GM12873 (cell line): ENCODE measurements around the gene DDC.

Source experiments
- TF ChIP-seq, protein P1 (sequence below): IDR thresholded peaks from 2 replicates; pipeline ENCODE4 v1.5.1; 2012; ENCODE audit warnings: low read depth, mild to moderate bottlenecking, moderate library complexity, low read length, control low read depth; ENCODE audit not compliant: insufficient read depth; ENCODE audit errors: missing control alignments

DDC gene

DNA sequence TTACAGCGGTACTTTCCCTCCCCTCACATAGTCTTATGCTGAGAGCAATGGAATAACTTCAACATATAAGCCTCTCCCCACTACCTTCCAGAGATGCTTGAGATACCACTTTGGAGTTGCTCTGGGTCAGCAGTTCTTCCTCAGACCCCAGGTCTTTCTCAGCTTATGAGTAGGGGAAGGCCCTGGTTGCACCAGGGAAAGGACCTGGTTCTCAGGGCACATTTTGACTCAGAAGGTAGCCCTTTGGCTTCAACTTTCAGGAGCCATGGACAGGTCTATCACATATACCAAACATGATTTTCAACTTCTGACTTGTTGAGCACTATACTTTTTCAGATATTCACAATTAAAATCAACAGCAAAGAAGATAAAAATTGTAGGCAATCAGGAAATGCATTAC, 103.5 kb downstream of the DDC start:
- TF ChIP-seq, protein P1, sequence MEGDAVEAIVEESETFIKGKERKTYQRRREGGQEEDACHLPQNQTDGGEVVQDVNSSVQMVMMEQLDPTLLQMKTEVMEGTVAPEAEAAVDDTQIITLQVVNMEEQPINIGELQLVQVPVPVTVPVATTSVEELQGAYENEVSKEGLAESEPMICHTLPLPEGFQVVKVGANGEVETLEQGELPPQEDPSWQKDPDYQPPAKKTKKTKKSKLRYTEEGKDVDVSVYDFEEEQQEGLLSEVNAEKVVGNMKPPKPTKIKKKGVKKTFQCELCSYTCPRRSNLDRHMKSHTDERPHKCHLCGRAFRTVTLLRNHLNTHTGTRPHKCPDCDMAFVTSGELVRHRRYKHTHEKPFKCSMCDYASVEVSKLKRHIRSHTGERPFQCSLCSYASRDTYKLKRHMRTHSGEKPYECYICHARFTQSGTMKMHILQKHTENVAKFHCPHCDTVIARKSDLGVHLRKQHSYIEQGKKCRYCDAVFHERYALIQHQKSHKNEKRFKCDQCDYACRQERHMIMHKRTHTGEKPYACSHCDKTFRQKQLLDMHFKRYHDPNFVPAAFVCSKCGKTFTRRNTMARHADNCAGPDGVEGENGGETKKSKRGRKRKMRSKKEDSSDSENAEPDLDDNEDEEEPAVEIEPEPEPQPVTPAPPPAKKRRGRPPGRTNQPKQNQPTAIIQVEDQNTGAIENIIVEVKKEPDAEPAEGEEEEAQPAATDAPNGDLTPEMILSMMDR, result no peak

DNA sequence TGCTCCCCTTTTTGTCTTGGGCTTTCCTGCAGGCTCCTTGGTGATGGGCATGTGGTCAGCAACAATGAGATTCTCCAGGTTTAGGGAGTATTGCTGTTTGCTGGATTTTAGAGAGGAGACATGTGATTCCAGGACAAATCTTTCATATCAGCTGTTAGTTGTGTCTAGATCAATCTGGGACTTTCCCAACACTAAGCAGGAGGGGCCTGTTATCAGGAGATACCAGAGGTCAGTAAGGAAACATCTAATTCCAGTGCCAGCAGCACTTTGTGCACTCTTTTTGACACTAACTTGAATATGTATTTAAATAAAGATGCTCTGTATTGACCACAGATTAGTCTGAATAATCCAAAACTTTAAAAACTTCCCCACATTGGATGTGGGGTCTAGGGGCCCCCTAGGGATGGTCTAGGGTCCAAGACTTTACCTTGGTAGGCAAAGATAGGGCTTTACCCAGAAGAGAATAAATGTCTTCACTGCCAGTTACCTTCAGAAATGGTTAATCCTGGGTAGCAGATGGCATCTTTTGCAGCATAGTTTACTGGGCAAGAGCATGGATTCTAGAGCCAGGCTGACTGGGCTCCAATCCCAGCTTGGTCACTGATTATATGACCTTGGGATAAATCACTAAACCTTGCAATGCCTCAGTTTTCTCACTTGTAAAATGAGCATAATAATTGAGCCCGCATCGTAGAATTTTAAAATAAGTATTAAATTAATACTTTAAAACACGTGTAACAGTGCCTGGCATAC, 108.7 kb downstream of the DDC start:
- TF ChIP-seq, protein P1, result no peak

DNA sequence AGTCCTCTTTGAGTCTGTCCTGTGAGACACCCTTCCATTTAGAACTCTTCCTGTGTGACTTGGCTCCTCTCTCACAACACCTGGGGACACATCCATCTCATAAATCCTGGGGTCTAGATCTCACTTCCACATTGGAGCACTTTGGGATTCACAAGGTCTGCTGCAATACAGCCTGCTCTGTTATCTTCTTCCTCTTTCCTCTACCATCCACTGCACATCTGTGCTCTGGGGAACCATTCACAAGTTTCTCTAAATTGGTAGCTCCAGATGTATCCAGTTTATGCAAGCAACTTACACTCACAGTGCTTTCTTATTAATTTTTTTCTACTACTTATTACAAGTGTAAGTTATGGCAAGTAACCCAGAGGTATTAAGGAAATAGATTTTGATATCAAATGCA, 109.5 kb downstream of the DDC start:
- TF ChIP-seq, protein P1, result no peak

DNA sequence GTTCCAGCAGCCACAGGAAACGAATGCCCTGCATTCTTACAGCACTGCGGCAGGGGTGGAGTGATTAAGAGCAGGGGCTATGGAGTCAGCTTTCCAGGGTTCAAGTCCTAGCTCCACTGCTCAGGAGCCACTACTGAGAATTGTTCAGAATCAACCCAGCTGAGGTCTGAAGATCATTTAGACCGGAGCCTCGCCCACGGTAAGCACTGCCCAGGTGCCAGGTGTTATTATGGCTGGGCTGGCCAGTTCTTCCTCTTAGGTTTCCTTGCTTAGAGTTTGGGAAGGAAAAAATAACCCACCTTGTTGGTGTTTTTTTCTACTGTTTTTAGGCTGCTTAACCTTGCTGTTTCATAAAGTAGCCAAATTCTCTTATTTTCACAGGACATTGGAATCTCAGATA, 110.2 kb downstream of the DDC start:
- TF ChIP-seq, protein P1, result no peak

DNA sequence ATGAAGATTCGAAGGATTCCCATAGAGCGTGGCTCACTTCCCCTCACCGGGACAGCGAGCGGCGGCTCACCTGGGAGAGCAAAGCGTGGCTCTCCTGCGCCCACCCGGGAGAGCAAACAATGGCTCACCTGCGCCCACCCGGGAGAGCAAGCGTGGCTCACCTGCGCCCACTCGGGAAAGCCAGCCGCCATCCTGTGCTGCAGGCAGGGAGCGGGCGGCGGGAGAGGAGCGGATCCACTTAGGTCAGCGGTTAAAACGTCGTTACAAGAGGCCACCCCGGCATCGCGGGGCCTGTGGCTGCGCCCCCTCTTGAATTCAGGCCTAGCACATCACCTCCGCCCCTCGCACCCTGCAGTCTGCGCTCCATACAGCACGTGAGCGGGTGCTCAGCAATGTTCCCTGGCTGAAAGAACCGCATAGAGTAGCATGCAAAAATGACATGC, 114.6 kb downstream of the DDC start:
- TF ChIP-seq, protein P1, result no peak

DNA sequence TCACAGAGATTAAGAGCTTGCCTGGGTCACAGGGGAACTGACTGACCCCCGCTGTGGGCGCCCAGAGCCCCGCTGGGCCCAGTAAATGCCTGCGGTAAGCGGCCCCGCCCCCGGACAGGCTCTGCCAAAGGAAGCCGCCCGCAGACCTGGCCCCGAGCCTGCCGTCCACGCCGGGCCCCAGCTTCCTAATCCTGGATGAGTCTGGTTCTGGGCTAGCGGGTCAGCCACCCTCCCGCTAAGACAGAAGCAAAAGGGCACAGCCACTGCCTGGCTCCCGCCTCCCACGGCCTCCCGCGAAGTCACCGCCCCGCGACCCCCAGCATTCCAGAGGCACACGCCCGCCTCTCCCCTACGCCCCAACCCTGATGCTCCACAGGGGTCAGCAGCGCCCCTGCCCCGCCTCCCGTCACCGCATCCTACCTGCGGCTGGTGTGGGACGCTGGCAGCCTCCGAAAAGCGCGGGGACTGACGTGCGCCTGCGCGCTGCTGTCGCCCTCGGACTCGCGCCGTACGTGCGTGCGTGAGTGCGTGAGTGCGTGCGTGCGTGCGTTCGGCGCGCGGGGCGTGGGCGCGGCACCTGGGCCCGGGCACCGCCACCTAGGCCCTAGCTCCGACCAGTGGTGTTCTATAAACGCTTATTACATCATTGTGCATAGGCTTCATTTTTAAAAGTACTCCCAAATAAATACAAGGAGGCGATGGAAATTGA, 115.2 kb downstream of the DDC start, which contains the start of gene FIGNL1:
Gene FIGNL1 (minus strand): TSS at position 470 of the 709 bp plus-strand sequence. CDS start 3,063 bp downstream, outside the sequence.
- TF ChIP-seq, protein P1, result no peak

DNA sequence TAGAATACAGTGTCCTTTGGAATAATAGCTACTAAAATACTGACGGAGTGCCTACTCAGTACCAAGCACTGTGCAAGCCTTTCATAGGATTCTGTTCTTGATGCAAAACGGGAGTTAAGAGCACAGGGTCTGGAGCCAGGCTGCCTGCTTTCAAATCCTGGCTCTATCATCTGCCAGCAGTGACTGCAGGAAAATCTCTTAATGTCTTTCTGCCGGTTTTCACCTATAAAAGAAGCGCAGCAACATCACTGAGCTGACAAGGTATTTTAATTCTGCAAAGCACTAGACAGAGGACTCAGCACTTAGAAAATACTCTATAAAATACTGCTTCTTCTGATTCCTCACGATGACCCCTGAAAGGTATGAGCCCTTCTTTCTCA, 115.7 kb downstream of the DDC start:
- TF ChIP-seq, protein P1, result no peak
